Stimulated activated CD8-positive, alpha-beta memory T cell treated with anti-CD3 and anti-CD28 coated beads, Interleukin-4, amount 100 ng/mL, for 24 hours (primary cell): Measurements from ENCODE around the gene TMEM225.
"Not testable (repeated sequence)": the region's sequence is repeated elsewhere in the genome, so short reads cannot be mapped to it uniquely, and the experiment has no call there.

Experiments
- DNase-seq: peaks from one replicate; pipeline ENCODE4 v3.0.0-alpha.2; 2020; ENCODE audit warnings: low read depth

The TMEM225 gene

GRCh38 chr11:123885570-123885969, at the start of gene TMEM225:
Gene TMEM225, minus strand, starts transcription at chr11:123885670. Its CDS starts 245 bp downstream, at chr11:123885425.
- DNase-seq, result no peak

DNA sequence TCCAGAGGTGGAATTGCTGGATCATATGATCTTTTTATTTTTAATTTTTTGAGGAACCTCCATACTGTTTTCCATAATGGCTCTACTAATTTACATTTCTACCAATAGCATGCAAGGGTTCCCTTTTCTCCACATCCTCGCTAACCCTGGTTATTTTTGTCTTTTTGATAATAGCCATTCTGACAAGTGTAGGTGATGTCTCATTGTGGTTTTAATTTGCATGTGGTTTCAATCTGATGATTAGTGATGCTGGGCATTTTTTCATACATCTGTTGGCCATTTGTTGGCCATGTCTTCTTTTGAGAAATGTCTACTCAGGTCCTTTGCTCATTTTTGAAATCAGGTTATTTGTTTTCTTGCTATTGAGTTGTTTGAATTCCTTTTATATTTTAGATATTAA, 38.6 kb upstream of the TMEM225 start:
- DNase-seq, result no peak

GRCh38 chr11:123920943-123921342, 35.5 kb upstream of the TMEM225 start:
- DNase-seq, result no peak

DNA sequence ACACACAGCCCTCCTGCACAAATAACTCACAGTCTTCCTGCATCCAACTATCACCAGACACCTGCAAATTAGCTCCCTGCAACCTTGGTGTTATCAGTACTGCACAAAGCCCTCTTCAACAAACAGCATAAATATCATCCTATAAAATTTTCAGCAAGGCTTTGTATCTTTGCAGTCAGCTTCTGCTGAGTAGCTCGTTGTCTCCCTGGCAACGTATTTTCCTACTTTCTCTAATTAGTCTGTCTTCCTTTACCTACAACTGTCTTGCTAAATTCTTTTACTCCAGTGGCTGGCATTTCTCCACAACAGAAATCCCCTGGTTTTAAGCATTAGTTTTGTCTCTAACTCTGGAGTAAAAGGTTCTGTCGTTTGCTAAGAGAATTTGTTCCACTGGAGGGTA, 20.4 kb upstream of the TMEM225 start:
- no peak for DNase-seq

- DNase-seq, result no peak
These were observed 19.5 kb upstream of the TMEM225 start for GRCh38 chr11:123904932-123905331.

DNA sequence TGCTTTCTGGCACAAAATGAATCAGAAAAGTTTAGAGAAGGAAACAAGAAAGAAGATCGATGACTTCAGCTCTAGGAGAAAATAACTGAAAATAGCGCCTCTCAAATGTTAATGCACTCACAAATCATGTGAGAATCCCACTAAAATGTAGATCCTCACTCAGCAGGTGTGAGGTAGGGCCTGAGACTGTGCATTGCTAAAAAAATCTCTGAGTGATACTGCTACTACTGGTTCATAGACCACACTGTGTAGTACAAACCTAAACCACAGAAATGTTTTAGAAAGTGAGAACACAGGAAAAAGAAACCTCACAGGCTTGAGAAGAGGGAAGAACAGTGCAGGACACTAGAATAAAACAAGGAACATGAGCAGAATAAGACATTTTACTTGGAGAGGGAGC, 18.5 kb upstream of the TMEM225 start:
- DNase-seq, result no peak

- no peak for DNase-seq
These were observed 16.4 kb upstream of the TMEM225 start, which contains the start of gene OR8D4 for GRCh38 chr11:123901867-123902266. Gene OR8D4, plus strand, starts transcription at chr11:123902167. Its CDS starts 4,265 bp downstream, at chr11:123906432.

DNA sequence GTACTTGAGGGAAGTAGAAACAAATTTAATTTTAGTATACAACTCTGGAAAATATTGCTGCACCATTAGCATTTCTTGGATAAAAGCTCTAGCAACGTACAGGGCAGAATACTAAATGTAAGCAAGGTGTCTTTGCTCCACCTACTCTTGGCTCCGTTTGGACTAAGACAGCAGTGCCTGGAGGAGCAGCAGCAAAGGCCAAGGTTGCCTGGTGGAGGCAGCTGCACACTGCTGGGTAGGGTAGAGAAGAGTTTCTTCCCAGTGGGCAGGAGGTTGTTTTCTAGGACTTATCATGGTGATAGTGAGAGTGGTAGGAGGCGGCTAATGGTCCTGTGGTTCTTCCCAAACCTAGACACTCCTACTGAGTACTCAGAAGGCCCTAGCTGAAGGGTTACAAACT, 14.3 kb upstream of the TMEM225 start:
- no peak for DNase-seq

DNA sequence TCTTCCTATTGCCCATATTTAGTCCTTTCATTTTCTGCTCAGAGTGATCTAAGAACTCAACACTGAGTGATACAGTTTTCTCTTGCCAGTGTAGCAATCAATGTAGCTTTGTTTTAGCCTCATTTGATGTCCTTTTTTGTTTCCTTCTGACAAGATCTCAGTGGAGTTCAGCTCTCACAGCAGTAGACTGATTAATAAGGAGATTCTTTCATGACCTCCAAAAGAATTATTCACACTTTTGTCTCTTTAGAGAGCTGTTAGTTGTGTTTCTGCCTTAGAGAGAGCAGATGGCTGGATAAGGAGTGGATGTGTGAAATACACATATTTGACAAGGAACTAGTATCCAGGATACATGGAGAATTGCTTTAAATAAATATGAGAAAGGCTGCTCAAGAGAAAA, 6.6 kb upstream of the TMEM225 start:
- no peak for DNase-seq

GRCh38 chr11:123880912-123881311, 4.6 kb downstream of the TMEM225 start:
- no peak for DNase-seq

DNA sequence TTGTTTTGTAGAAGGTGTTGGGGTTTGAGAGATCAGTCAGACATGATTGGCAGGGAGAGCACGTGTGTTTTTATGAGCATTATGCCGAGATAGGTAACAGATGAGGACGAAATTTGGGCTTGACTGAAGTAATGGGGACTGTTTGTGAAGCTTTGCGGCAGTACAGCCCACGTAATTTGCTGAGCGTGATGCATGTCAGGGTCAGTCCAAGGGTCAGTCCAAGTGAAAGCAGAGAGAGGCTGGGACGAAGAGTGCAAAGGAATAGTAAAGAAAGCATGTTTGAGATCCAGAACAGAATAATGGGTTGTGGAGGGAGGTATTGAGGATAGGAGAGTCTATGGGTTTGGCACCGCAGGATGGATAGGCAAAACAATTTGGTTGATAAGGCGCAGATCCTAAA, 17.7 kb downstream of the TMEM225 start:
- not testable (repeated sequence) for DNase-seq

DNA sequence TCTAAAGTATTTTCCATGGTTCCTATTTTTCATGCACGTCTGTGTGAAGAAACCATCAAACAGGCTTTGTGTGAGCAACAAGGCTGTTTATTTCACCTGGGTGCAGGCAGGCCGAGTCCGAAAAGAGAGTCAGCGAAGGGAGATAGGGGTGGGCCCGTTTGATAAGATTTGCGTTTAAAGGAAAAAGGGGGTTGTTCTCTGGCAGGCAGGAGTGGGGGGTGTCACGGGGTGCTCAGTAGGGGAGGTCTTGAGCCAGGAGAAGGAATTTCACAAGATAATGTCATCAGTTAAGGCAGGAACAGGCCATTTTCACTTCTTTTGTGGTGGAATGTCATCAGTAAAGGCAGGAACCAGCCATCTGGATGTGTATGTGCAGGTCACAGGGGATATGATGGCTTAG, 20.2 kb downstream of the TMEM225 start:
- not testable (repeated sequence) for DNase-seq

GRCh38 chr11:123859731-123860130, 25.7 kb downstream of the TMEM225 start:
- no peak for DNase-seq

GRCh38 chr11:123856444-123856843, 29.0 kb downstream of the TMEM225 start:
- no peak for DNase-seq

GRCh38 chr11:123853038-123853437, 32.4 kb downstream of the TMEM225 start:
- no peak for DNase-seq

DNA sequence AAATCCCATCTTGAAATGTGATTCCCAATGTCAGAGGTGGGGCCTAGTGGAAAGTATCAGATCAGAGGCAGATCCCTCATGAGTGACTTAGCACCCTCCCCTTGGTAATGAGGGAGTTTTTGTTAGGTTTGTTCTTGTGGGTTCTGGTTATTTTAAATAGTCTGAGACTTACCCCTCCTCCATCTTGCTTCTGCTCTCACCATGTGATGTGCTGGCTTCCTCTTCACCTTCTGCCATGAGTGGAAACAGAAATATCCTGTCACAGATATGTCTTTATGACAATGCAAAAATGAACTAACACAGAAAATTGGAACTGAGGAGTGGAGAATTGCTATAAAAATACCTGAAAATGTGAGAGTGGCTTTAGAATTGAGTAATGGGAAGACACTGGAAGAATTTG, 33.1 kb downstream of the TMEM225 start:
- no peak for DNase-seq

DNA sequence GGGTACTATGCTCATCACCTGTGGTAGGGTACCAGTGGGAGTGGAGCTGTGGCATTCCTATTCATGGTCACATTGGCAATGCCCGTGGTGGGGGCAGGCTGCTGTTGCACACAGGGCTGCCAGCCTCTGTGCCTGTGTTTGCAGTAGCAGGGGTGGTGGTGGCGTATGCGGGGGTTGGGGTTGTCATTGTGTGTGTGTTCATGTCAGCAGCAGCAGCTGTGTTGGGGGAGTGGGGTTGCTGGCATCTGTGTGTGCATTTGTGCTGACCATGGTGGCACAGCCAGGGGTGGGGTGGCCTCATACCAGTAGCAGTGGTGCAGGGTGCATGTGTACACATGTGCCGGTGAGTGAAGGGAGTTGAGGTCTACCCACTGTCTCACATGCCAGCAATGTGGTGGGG, 34.4 kb downstream of the TMEM225 start:
- DNase-seq, result no peak

GRCh38 chr11:123841174-123841573, 44.3 kb downstream of the TMEM225 start:
- DNase-seq, result no peak

DNA sequence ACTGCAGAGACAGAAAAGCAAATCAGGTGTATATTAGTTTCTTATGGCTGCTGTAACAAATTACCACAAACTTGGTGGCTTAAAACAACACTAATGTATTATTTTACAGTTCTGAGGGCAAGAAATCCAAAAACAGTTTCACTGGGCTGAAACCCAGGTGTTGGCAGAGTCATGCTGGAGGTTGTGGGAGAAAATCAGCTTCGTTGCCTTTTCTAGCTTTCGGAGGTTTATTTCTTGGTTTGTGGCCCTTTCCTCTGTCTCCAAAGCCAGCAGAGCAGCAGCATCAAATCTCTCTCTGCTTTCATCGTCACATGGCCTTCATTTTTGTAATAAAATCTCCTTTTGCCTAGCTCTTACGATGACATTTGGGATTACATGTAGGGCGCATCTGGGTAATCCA, 46.3 kb downstream of the TMEM225 start:
- DNase-seq, result no peak

- no peak for DNase-seq
These were observed 46.8 kb downstream of the TMEM225 start for GRCh38 chr11:123838659-123839058.

DNA sequence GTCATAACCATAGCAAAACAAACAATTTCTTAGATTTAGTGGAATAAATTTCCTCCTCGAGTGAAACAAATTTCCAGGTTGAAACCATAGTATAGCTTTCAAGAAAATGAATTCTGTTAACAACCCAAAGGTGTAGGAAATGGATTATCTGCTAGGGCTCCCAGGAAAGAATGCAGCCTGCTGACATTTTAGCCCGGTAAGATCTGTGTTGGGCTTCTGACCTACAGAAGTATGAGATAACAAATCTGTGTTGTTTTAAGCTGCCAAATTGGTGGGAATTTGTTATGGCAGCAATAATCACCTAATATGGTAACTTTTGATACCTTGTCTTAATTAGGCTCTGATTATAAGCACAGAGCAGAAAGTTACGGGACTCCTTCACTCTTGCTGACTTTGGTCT, 47.3 kb downstream of the TMEM225 start:
- DNase-seq, result no peak

DNA sequence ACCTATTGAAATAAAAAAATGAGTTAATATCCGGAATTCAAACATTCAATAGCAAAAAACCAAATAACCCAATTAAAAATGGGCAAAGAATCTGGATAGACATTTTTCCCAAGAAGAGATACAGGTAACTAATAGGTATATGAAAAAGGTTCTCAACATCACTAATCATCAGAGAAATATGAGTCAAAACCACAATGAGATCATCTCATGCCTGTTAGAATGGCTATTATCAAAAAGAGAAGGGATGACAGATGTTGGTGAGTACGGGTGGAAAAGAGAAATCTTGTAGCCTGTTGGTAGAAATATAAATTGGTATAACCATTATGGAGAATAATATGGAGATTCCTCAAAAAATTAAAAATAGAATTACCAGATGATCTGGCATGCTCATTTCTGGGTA, 52.4 kb downstream of the TMEM225 start:
- DNase-seq, result no peak
